ENCODE data around the gene TUBGCP2.

Gene TUBGCP2

GRCh38 chr10:133344236-133344635, 35.6 kb upstream of the TUBGCP2 start:
- Histone ChIP-seq H3K4me3 (ENCODE audit: low read length) (no peak overlapping the region), H4K20me1 (ENCODE audit: control insufficient read depth, insufficient read depth, low read depth, low read length) (no peaks in the 10 kb centered on the region), H3K27ac (ENCODE audit: low read depth, low read length) (no peak overlapping the region), H3K4me2 (ENCODE audit: low read length) (no peak overlapping the region), H3K36me3 (ENCODE audit: control insufficient read depth, low read length) (no peaks in the 10 kb centered on the region), H3K9me2 (replicated peaks; ENCODE audit: control insufficient read depth, low read length) (no peaks in the 10 kb centered on the region), H3F3A (ENCODE audit: control insufficient read depth, insufficient read depth) (no peaks in the 10 kb centered on the region), H3K9me3 (ENCODE audit: control insufficient read depth, insufficient read depth, low read length) (peaks cover 6% of the 10 kb centered on the region; the same call in 1 of the 2 replicates), H3K4me1 (ENCODE audit: control insufficient read depth, low read length) (no peaks in the 10 kb centered on the region; the same call in 1 of the 2 replicates), H3K27me3 (ENCODE audit: control insufficient read depth, low read length) (no peaks in the 10 kb centered on the region), H3K79me2 (ENCODE audit: control insufficient read depth, low read length) (no peaks in the 10 kb centered on the region)
- TF ChIP-seq EZH2phosphoT487 (IDR thresholded peaks at IDR 0.05; ENCODE audit: borderline replicate concordance, low read length) (no peak), CTCF (IDR thresholded peaks at IDR 0.05; ENCODE audit: low read depth, low read length, poor library complexity, severe bottlenecking) (no peak)

- H3K36me3 ChIP-seq (ENCODE audit: control insufficient read depth, low read length): no peaks in the 10 kb centered on the region
- no peak overlapping the region for H3K4me2 ChIP-seq (ENCODE audit: low read length)
- H3F3A ChIP-seq (ENCODE audit: control insufficient read depth, insufficient read depth): no peaks in the 10 kb centered on the region
- no peaks in the 10 kb centered on the region for H3K79me2 ChIP-seq (ENCODE audit: control insufficient read depth, low read length)
- no peak overlapping the region for H3K4me3 ChIP-seq (ENCODE audit: low read length)
- no peaks in the 10 kb centered on the region for H4K20me1 ChIP-seq (ENCODE audit: control insufficient read depth, insufficient read depth, low read depth, low read length)
- no peaks in the 10 kb centered on the region for H3K27me3 ChIP-seq (ENCODE audit: control insufficient read depth, low read length)
- H3K9me2 ChIP-seq (replicated peaks; ENCODE audit: control insufficient read depth, low read length): no peaks in the 10 kb centered on the region
- no peaks in the 10 kb centered on the region; the same call in 1 of the 2 replicates for H3K4me1 ChIP-seq (ENCODE audit: control insufficient read depth, low read length)
- no peak overlapping the region for H3K27ac ChIP-seq (ENCODE audit: low read depth, low read length)
- H3K9me3 ChIP-seq (ENCODE audit: control insufficient read depth, insufficient read depth, low read length): peaks cover 11% of the 10 kb centered on the region; the same call in 1 of the 2 replicates
- no peak for TF ChIP-seq CTCF (IDR thresholded peaks at IDR 0.05; ENCODE audit: low read depth, low read length, poor library complexity, severe bottlenecking)
- TF ChIP-seq EZH2phosphoT487 (IDR thresholded peaks at IDR 0.05; ENCODE audit: borderline replicate concordance, low read length): no peak
Measured at GRCh38 chr10:133343558-133343957, 34.9 kb upstream of the TUBGCP2 start.

GRCh38 chr10:133342942-133343341, 34.3 kb upstream of the TUBGCP2 start:
- H3K4me1 ChIP-seq (ENCODE audit: control insufficient read depth, low read length): no peaks in the 10 kb centered on the region; the same call in 1 of the 2 replicates
- no peaks in the 10 kb centered on the region for H3K9me2 ChIP-seq (replicated peaks; ENCODE audit: control insufficient read depth, low read length)
- H3K4me3 ChIP-seq (ENCODE audit: low read length): no peak overlapping the region
- H4K20me1 ChIP-seq (ENCODE audit: control insufficient read depth, insufficient read depth, low read depth, low read length): no peaks in the 10 kb centered on the region
- H3K27ac ChIP-seq (ENCODE audit: low read depth, low read length): no peak overlapping the region
- H3K36me3 ChIP-seq (ENCODE audit: control insufficient read depth, low read length): no peaks in the 10 kb centered on the region
- no peaks in the 10 kb centered on the region for H3K27me3 ChIP-seq (ENCODE audit: control insufficient read depth, low read length)
- H3F3A ChIP-seq (ENCODE audit: control insufficient read depth, insufficient read depth): no peaks in the 10 kb centered on the region
- H3K9me3 ChIP-seq (ENCODE audit: control insufficient read depth, insufficient read depth, low read length): peaks cover 17% of the 10 kb centered on the region; the same call in 1 of the 2 replicates
- H3K4me2 ChIP-seq (ENCODE audit: low read length): no peak overlapping the region
- TF ChIP-seq EZH2phosphoT487 (IDR thresholded peaks at IDR 0.05; ENCODE audit: borderline replicate concordance, low read length): no peak
- TF ChIP-seq CTCF (IDR thresholded peaks at IDR 0.05; ENCODE audit: low read depth, low read length, poor library complexity, severe bottlenecking): no peak
- H3K79me2 ChIP-seq (ENCODE audit: control insufficient read depth, low read length): no peaks in the 10 kb centered on the region
